DND-41 (cell line): ENCODE results near the gene NUDC.
"Not testable (repeated sequence)": the region's sequence is repeated elsewhere in the genome, so short reads cannot be mapped to it uniquely, and the experiment has no call there.

Experiments used
- ATAC-seq: fragments of 200-7000 bp; cut with Tn5 transposase; 3 replicates; pipeline ENCODE4 v1.9.1; 2021; ENCODE audit warnings: low read depth; ENCODE audit not compliant: insufficient read depth
- DNase-seq: peaks from one replicate; pipeline ENCODE4 v3.0.0-alpha.2; 2020
- H2AFZ ChIP-seq: 2 replicates; pipeline ENCODE4 v1.6.0; 2012; ENCODE audit warnings: low read depth, low read length
- H3K27ac ChIP-seq: 2 replicates; pipeline ENCODE4 v1.5.1; 2012; ENCODE audit warnings: low read length, inconsistent platforms
- H3K27me3 ChIP-seq: fragments of 200-600 bp; sonication (generic); 2 replicates; pipeline ENCODE4 v1.6.0; 2012; ENCODE audit warnings: low read length, mild to moderate bottlenecking, inconsistent platforms; ENCODE audit not compliant: insufficient read depth, poor library complexity
- H3K36me3 ChIP-seq: 2 replicates; pipeline ENCODE4 v1.5.1; 2012; ENCODE audit warnings: low read length, inconsistent platforms; ENCODE audit not compliant: insufficient read depth
- H3K4me1 ChIP-seq: 2 replicates; pipeline ENCODE4 v1.5.1; 2012; ENCODE audit warnings: mild to moderate bottlenecking, low read length; ENCODE audit not compliant: insufficient read depth
- H3K4me2 ChIP-seq: 2 replicates; pipeline ENCODE4 v1.6.0; 2012; ENCODE audit warnings: mild to moderate bottlenecking, moderate library complexity, low read length, inconsistent platforms; ENCODE audit not compliant: insufficient read depth
- H3K4me3 ChIP-seq, 2 experiments: fragments of 200-600 bp in 1 of 2; shearing (Covaris generic) in 1 of 2; 2 replicates each; pipeline ENCODE4 v1.5.1; 2012 to 2016; ENCODE audit warnings: inconsistent platforms in 2 of 2, low read length in 2 of 2, mild to moderate bottlenecking in 2 of 2, low read depth in 1 of 2, moderate library complexity in 1 of 2
- H3K79me2 ChIP-seq: 2 replicates; pipeline ENCODE4 v1.6.0; 2012; ENCODE audit warnings: low read length, inconsistent platforms; ENCODE audit not compliant: insufficient read depth
- H3K9ac ChIP-seq: 2 replicates; pipeline ENCODE4 v1.6.0; 2012; ENCODE audit warnings: low read depth, mild to moderate bottlenecking, inconsistent platforms, low read length, moderate library complexity
- H3K9me3 ChIP-seq: 2 replicates; pipeline ENCODE4 v1.5.1; 2012; ENCODE audit warnings: low read length, moderate library complexity, mild to moderate bottlenecking, inconsistent platforms; ENCODE audit not compliant: insufficient read depth, severe bottlenecking
- H4K20me1 ChIP-seq: 2 replicates; pipeline ENCODE4 v1.6.0; 2012; ENCODE audit warnings: low read length; ENCODE audit not compliant: insufficient read depth
- CTCF ChIP-seq: IDR thresholded peaks from 2 replicates; pipeline ENCODE4 v1.5.1; 2012; ENCODE audit warnings: borderline replicate concordance, low read length, moderate library complexity, mild to moderate bottlenecking; ENCODE audit not compliant: poor library complexity, severe bottlenecking; ENCODE audit errors: extremely low read depth
- EZH2 ChIP-seq: IDR thresholded peaks from 3 replicates; pipeline ENCODE4 v1.6.1; 2012; ENCODE audit warnings: borderline replicate concordance, low read depth, mild to moderate bottlenecking, moderate library complexity, low read length, inconsistent platforms; ENCODE audit not compliant: severe bottlenecking

The NUDC gene

GRCh38 chr1:26945728-26946127 is 24.2 kb downstream of the NUDC start:
- Histone ChIP-seq H3K9me3 (no peaks in the 10 kb centered on the region), H2AFZ (no peak overlapping the region), H3K9ac (no peak overlapping the region), H3K36me3 (peaks cover 57% of the 10 kb centered on the region), H3K4me3 (no peak overlapping the region), H4K20me1 (peaks cover 3% of the 10 kb centered on the region; the same call in 1 of the 2 replicates), H3K4me2 (no peak overlapping the region), H3K79me2 (no peaks in the 10 kb centered on the region), H3K4me1 (no peaks in the 10 kb centered on the region), H3K27ac (no peak overlapping the region), H3K27me3 (no peaks in the 10 kb centered on the region)
- DNase-seq (no peak), ATAC-seq (no peak)
- TF ChIP-seq EZH2 (no peak), CTCF (no peak)

- no peak overlapping the region for H3K27ac ChIP-seq
- TF ChIP-seq CTCF (no peak), EZH2 (no peak)
- H3K9ac ChIP-seq: no peak overlapping the region
- no peaks in the 10 kb centered on the region for H3K27me3 ChIP-seq
- peaks cover 54% of the 10 kb centered on the region for H3K36me3 ChIP-seq
- DNase-seq (no peak), ATAC-seq (no peak)
- no peak overlapping the region for H3K4me3 ChIP-seq
- H3K4me2 ChIP-seq: no peak overlapping the region
- H4K20me1 ChIP-seq: peaks cover 3% of the 10 kb centered on the region; the same call in 1 of the 2 replicates
- H3K79me2 ChIP-seq: no peaks in the 10 kb centered on the region
- no peaks in the 10 kb centered on the region for H3K4me1 ChIP-seq
- H3K9me3 ChIP-seq: no peaks in the 10 kb centered on the region
- no peak overlapping the region for H2AFZ ChIP-seq
Measured at GRCh38 chr1:26946270-26946669, 24.7 kb downstream of the NUDC start.

- H4K20me1 ChIP-seq, H3K4me3 ChIP-seq, H2AFZ ChIP-seq, H3K79me2 ChIP-seq, DNase-seq, H3K27ac ChIP-seq, H3K27me3 ChIP-seq, ATAC-seq, H3K9ac ChIP-seq, H3K4me1 ChIP-seq, H3K9me3 ChIP-seq, H3K4me2 ChIP-seq: not testable (repeated sequence)
- peaks cover 31% of the 10 kb centered on the region for H3K36me3 ChIP-seq
Measured at GRCh38 chr1:26948725-26949057, 27.1 kb downstream of the NUDC start.

GRCh38 chr1:26949266-26949925 is 27.9 kb downstream of the NUDC start:
- H3K36me3 ChIP-seq: peaks cover 24% of the 10 kb centered on the region
- TF ChIP-seq CTCF (no peak), EZH2 (no peak)

More at GRCh38 chr1:26949266-26949925, 27.9 kb downstream of the NUDC start:
- no peaks in the 10 kb centered on the region; the same call in 1 of the 2 replicates for H4K20me1 ChIP-seq
- no peaks in the 10 kb centered on the region for H3K79me2 ChIP-seq
- H3K9ac ChIP-seq: no peak overlapping the region
- no peak overlapping the region for H2AFZ ChIP-seq
- H3K4me2 ChIP-seq: no peak overlapping the region
- no peak overlapping the region for H3K27ac ChIP-seq
- DNase-seq (no peak), ATAC-seq (no peak; the same call in 2 of the 3 replicates)
- no peaks in the 10 kb centered on the region for H3K9me3 ChIP-seq
- no peak overlapping the region for H3K4me3 ChIP-seq
- H3K27me3 ChIP-seq: no peaks in the 10 kb centered on the region
- no peaks in the 10 kb centered on the region for H3K4me1 ChIP-seq
